DMS53 treated with DMSO at 0.1 percent for 48 hours (cell line): ENCODE measurements around the gene PIGW.

Experiments
- DNase-seq: peaks from one replicate; lab custom pipeline; 2025; ENCODE audit not compliant: unreplicated experiment; lab: John Stamatoyannopoulos, UW

PIGW gene

DNA sequence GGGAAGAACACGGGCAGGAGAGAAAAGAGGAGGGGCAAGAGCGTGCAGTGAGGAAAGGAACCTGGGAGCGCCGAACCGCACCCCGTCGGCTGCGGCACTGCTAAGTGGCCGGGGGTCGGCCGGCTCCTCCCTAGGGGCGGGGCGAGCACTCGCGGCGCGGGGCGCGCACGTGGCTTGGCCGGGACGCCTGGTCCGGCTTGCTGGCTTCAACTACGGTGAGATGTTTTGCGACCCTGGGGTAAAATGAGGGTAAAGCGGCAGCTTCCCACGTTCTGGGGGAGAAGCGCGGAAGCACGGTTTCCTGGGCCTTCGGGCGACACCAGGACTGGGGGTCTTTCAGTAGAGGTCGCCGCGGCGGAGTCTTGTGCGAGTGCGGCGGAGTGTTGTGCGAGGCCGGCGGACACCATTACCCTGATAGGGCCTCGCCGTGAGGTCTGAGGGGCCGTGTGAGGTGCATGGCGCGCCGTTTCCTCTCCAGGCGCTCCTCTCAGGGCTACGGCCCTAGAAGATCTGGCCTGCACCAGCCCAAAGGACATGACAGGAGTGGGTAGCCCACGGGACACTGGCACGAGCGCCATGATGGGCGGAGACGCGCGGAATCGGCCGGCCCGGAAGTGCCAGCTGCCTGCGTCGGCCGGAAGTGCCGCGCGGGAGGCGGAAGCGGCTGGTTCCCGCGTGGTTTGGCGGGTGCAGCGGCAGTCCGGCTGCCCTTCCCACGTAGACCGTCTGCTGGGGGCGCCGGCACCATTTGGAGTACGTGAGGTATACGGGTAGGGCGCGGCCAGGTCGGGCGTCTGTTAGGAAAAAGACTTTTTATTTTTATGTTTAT is at the start of gene PIGW, which contains the start of gene MYO19:
Gene PIGW (plus strand): TSS at position 148 of the 829 bp plus-strand sequence. CDS start 2,115 bp downstream, outside the sequence.
Gene MYO19 (minus strand): TSS at position 29 of the 829 bp plus-strand sequence. CDS start 2,330 bp downstream, outside the sequence.
- DNase-seq = peak; percentile 70

- no peak for DNase-seq
Observed at GRCh38 chr17:36485027-36485426, 49.8 kb upstream of the PIGW start.

- DNase-seq = no peak
Observed at GRCh38 chr17:36485805-36486203, 49.0 kb upstream of the PIGW start.

- DNase-seq = peak; percentile 82
Observed at GRCh38 chr17:36486204-36487194, 48.3 kb upstream of the PIGW start, which contains the start of gene ZNHIT3. Gene ZNHIT3 (plus strand): TSS chr17:36486681. CDS start chr17:36486700, 19 bp downstream.

DNA sequence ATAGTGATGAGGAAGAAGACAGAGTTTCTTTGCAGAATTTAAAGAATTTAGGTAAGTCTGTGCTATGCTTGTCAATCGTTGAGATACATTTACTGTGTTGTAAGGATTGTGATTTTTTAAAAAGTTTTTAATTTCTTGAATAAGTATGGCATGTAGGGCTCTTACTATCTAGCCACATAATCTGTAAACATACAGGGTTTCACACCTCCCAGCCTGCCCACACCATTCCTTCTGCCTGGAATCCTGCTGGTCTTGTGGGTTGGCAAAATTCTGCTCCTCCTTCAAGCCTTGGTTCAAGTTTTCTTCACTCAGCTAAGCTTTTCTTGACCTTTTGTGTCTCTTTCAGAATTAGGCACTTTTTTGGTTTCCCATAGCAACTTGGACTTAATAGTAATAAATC is 40.8 kb upstream of the PIGW start:
- no peak for DNase-seq

GRCh38 chr17:36494674-36495073 is 40.1 kb upstream of the PIGW start:
- DNase-seq = no peak

GRCh38 chr17:36495076-36495578 is 39.7 kb upstream of the PIGW start:
- no peak for DNase-seq

DNA sequence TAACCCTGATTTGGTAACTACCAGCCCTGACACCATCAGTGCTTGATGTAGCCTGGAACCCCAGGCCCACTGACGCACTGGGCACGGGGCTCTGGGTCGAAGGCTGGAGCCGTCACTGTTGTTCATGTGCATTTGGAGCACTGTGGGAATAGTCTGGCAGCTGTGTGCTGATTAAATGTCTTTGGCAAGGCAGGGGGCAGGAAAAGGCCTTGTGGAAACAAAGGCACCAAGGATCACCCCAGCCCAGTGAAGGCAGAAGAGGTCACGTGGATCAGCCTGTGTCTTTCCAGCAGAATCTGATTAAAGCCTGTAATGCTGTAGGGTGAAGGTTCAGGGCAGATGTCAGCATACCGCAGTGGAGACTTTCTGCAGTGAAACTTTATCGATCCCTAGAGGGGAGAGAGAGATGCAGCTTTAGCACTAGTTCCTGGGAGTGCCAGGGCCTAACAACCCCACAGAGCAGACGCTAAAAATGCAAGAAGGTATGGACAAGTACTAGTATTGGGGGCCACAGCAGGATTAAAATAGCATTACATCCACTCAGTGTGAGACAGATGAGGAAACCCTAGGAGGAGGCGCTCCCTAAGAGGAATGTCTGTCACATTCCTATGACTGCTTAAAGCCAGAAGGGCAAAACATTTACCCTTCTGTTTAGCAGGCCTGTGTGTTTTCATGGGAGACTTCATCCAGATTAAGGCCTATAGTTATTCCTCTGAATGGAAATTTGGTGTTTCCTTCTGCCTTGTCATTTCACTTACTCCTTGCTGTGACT is 38.6 kb upstream of the PIGW start:
- DNase-seq = no peak

- no peak for DNase-seq
Observed at GRCh38 chr17:36498155-36498554, 36.6 kb upstream of the PIGW start.

- no peak for DNase-seq
Observed at GRCh38 chr17:36498560-36499300, 36.1 kb upstream of the PIGW start.

DNA sequence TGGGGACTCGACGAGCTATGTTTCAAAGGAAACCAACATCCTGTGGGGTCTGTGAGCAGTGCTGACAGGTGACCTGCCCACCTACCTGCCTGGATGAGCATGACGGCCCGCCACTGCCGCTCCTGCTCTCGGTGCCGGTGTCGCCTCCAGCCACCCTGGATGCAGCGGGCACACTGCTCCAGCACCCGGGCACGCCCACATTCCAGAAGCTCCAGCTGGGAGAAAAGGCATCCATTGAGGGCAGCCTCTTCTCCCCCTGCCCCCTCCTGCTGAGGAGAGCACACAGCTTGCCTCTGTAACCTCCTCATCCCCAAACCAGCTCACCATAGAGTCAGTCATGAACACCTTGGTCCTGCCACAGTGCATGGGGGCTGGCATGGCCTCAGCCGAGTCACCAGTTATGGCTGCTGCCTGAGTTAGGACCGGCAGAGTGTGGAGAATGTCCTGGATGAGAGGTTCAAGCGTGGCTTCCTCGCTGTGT is 34.0 kb upstream of the PIGW start:
- no peak for DNase-seq

- no peak for DNase-seq
Observed at GRCh38 chr17:36501351-36501750, 33.4 kb upstream of the PIGW start.

GRCh38 chr17:36501963-36502362 is 32.8 kb upstream of the PIGW start:
- no peak for DNase-seq

DNA sequence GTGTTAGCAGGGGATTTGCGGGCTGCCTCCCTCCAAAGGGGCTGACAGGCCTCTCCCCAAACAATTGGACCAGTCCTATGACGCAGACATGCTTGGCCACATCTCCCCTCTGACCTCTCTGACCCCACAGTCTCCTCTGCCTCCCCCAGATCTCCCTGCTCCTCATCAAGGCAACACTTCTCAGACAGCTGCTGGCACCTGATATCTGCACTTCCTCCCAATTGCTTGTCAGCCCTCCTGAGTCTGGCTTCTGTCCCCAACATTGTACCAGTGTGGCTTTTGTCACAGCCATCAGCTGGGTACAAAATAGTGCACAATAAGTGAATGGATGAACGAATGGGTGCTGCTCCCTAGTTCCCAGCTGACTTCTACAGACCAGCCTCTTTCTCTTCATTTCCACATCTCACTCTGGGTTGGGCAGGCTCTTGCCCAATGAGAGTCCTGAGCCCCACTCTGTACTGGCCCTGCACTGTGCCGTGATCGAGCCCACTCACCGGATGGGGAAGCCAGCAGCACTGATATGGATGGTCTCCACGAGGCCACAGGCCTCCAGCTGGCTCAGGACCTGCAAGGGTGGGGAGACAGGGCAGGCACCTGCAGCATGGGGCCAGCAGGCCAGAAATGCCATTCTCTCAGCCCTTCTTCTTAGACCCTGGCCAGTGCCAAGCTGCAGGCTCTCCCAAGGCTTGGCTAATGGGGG is 31.2 kb upstream of the PIGW start:
- no peak for DNase-seq

GRCh38 chr17:36504156-36504545 is 30.6 kb upstream of the PIGW start:
- DNase-seq = no peak

DNA sequence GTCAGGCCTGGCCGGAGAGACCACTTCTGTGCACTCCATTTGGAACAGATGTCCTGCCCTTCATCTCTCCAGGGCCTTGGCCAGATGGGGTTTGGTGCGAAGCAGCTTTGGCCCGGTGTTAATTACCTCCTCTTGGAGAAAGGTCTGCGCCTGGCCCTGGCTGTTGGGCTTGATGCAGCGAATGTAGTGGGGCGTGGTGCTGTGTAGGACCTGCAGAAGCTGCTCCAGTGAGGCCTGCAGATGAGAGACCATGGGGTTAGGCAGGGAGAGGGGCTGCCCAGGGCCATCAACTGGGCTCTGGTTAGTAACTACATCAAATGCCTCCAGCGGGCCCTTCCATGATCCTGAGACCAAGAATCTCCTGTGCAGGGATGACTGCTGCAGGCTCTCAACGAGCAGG is 29.6 kb upstream of the PIGW start:
- DNase-seq = no peak

DNA sequence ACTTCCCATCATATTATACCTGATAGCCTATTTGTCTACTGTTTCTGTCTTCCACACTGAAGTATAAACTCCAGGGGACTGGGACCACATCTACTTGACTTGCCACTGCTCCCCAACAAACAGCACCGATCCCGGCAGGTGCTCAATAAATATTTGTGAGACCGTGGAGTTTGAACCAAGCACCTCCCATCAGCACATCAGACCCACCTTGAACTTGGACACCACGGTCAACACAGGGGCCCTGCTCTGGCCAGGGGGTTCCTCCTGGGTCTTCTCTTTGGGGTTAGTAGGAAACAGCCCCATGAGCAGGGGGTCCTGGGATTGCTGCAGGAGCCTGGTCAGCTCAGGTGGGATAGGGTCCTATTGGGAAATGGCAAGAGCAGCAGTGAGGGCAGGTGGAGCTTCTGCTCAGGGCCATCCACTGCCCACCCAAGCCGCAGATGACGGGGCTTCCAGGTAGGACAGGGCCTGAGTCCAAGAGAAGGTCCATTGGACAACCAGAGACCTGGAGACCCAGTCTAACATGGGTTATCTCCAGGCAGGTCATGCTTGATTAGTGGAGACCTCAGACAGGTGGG is 28.4 kb upstream of the PIGW start:
- no peak for DNase-seq

DNA sequence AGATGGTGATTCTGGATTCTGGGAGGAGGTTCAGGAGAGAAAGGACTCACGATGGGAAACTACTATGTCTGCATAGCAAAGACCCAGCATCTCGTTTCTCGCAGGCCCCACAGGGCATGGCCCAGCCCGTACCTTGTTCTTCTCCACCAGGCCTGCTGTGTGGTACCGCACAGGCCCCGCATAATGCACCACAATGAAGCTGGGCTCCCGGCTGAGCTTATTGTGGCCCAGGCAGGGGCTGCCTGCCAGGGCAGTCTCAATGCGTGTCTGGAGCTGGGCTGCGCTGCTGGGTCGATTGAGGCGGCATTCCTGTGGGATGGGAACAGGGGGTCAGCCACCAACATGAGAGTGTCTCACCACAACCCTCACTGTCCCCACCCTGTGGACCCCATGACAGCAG is 28.0 kb upstream of the PIGW start:
- no peak for DNase-seq

- DNase-seq = no peak
Observed at GRCh38 chr17:36507266-36507665, 27.5 kb upstream of the PIGW start.
